ENCODE data around the gene SETD9.
A peak's percentile ranks its signal among the peaks of the same experiment; 100 is the strongest.

SETD9 gene

GRCh38 chr5:56910210-56910965 is 992 bp downstream of the SETD9 start:
- H3K4me3 ChIP-seq (ENCODE audit: low read length): peak overlapping the region; percentile 84
- TF ChIP-seq CTCF (conservative IDR thresholded peaks at IDR 0.05; ENCODE audit: low read depth, low read length): no peak
- DNase-seq (ENCODE audit: low read depth): no peak

GRCh38 chr5:56913766-56914165 is 4.4 kb downstream of the SETD9 start:
- no peak overlapping the region for H3K4me3 ChIP-seq (ENCODE audit: low read length)
- DNase-seq (ENCODE audit: low read depth): no peak
- TF ChIP-seq CTCF (conservative IDR thresholded peaks at IDR 0.05; ENCODE audit: low read depth, low read length): no peak

GRCh38 chr5:56914678-56915077 is 5.3 kb downstream of the SETD9 start:
- DNase-seq (ENCODE audit: low read depth): no peak
- no peak overlapping the region for H3K4me3 ChIP-seq (ENCODE audit: low read length)
- TF ChIP-seq CTCF (conservative IDR thresholded peaks at IDR 0.05; ENCODE audit: low read depth, low read length): no peak

- DNase-seq (ENCODE audit: low read depth): no peak
- no peak for TF ChIP-seq CTCF (conservative IDR thresholded peaks at IDR 0.05; ENCODE audit: low read depth, low read length)
- H3K4me3 ChIP-seq (ENCODE audit: low read length): no peak overlapping the region
These were observed 8.1 kb downstream of the SETD9 start for GRCh38 chr5:56917534-56917933.

GRCh38 chr5:56918054-56918453 is 8.7 kb downstream of the SETD9 start:
- no peak for TF ChIP-seq CTCF (conservative IDR thresholded peaks at IDR 0.05; ENCODE audit: low read depth, low read length)
- H3K4me3 ChIP-seq (ENCODE audit: low read length): no peak overlapping the region
- DNase-seq (ENCODE audit: low read depth): no peak

GRCh38 chr5:56919942-56920662 is 10.7 kb downstream of the SETD9 start:
- H3K4me3 ChIP-seq (ENCODE audit: low read length): no peak overlapping the region
- TF ChIP-seq CTCF (conservative IDR thresholded peaks at IDR 0.05; ENCODE audit: low read depth, low read length): no peak
- no peak for DNase-seq (ENCODE audit: low read depth)

GRCh38 chr5:56922922-56923321 is 13.5 kb downstream of the SETD9 start:
- no peak for TF ChIP-seq CTCF (conservative IDR thresholded peaks at IDR 0.05; ENCODE audit: low read depth, low read length)
- H3K4me3 ChIP-seq (ENCODE audit: low read length): no peak overlapping the region
- no peak for DNase-seq (ENCODE audit: low read depth)
